ENCODE measurements around the gene RIN3.

DNA sequence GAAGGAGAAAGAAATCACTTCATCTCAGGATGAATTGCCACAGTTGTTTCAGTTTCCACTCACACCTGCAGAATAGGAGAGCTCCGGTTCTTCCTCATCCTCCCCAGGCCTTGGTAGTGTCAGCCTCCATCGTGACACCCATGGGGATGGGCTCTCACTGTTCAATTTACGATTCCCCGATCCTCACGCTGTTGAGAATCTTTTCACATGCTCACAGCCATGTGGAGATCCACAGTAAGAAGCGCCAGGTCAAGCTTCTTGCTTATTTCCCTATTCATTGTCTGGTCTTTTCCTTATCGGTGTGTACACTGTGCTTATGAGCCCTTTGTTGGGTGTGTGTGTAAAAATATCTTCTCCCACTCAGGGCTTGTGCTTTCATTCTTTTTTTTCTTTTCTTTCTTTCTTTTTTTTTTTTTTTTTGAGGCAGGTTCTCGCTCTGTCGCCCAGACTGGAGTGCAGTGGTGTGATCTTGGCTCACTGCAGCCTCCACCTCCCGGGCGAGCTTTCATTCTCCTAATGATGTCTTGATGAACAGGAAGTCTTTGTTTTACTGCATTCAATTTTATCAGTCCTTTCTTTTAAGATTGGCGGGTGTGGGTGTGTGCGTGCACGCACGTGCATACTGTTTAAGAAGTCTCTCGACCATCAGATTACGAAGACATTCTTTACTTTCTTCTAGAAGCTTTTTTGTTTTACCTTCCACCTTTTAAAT, 21.5 kb downstream of the RIN3 start:
- TF ChIP-seq, protein P1, sequence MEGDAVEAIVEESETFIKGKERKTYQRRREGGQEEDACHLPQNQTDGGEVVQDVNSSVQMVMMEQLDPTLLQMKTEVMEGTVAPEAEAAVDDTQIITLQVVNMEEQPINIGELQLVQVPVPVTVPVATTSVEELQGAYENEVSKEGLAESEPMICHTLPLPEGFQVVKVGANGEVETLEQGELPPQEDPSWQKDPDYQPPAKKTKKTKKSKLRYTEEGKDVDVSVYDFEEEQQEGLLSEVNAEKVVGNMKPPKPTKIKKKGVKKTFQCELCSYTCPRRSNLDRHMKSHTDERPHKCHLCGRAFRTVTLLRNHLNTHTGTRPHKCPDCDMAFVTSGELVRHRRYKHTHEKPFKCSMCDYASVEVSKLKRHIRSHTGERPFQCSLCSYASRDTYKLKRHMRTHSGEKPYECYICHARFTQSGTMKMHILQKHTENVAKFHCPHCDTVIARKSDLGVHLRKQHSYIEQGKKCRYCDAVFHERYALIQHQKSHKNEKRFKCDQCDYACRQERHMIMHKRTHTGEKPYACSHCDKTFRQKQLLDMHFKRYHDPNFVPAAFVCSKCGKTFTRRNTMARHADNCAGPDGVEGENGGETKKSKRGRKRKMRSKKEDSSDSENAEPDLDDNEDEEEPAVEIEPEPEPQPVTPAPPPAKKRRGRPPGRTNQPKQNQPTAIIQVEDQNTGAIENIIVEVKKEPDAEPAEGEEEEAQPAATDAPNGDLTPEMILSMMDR (IDR thresholded peaks at IDR 0.05): no peak
- no peak for TF ChIP-seq POLR2A (IDR thresholded peaks at IDR 0.05)

Data from prostate gland (tissue), 2 donors.